GM23338 (cell line): ENCODE measurements around the gene FNDC10. TPM values are rescaled to one million over a fixed set of nuclear protein-coding genes. Genes with fewer than 3 reads are reported as not detected.

Experiments used
- ATAC-seq: fragments of 200-7000 bp; cut with Tn5 transposase; 3 replicates; pipeline ENCODE4 v1.9.1; 2020
- DNase-seq: peaks from one replicate; pipeline ENCODE4 v3.0.0-alpha.2; 2015; ENCODE audit warnings: low spot score
- H2AFZ ChIP-seq: fragments of 200-600 bp; sonication (generic); 2 replicates; pipeline ENCODE4 v1.8.0; 2016; ENCODE audit warnings: antibody characterized with exemption, mild to moderate bottlenecking, moderate library complexity
- H3F3A ChIP-seq: fragments of 200-600 bp; sonication (generic); replicated peaks from 2 replicates; pipeline ENCODE4 v1.8.0; 2017; ENCODE audit warnings: antibody characterized with exemption, mixed run types, low read depth
- H3K27ac ChIP-seq: fragments of 200-600 bp; sonication (generic); 2 replicates; pipeline ENCODE4 v1.6.1; 2016; ENCODE audit warnings: low read depth
- H3K27me3 ChIP-seq: fragments of 200-600 bp; sonication (generic); 2 replicates; pipeline ENCODE4 v1.8.0; 2016; ENCODE audit warnings: mild to moderate bottlenecking, mixed run types, moderate library complexity; ENCODE audit not compliant: insufficient read depth
- H3K36me3 ChIP-seq: fragments of 200-600 bp; sonication (generic); 2 replicates; pipeline ENCODE4 v1.8.0; 2016; ENCODE audit warnings: mild to moderate bottlenecking; ENCODE audit not compliant: insufficient read depth
- H3K4me1 ChIP-seq: fragments of 200-600 bp; sonication (generic); 2 replicates; pipeline ENCODE4 v1.8.0; 2016; ENCODE audit warnings: mild to moderate bottlenecking, moderate library complexity; ENCODE audit not compliant: insufficient read depth
- H3K4me2 ChIP-seq: fragments of 200-600 bp; sonication (generic); 2 replicates; pipeline ENCODE4 v1.7.1; 2017; ENCODE audit warnings: mixed run types
- H3K4me3 ChIP-seq: fragments of 200-600 bp; sonication (generic); 2 replicates; pipeline ENCODE4 v1.6.1; 2016; ENCODE audit warnings: mixed run types
- H3K79me2 ChIP-seq: fragments of 200-600 bp; sonication (generic); replicated peaks from 2 replicates; pipeline ENCODE4 v1.8.0; 2017; ENCODE audit warnings: mild to moderate bottlenecking; ENCODE audit not compliant: insufficient read depth
- H3K9me2 ChIP-seq: fragments of 200-600 bp; sonication (generic); 2 replicates; pipeline ENCODE4 v1.8.0; 2017; ENCODE audit not compliant: insufficient read depth
- H4K20me1 ChIP-seq: fragments of 200-600 bp; sonication (generic); replicated peaks from 2 replicates; pipeline ENCODE4 v1.8.0; 2017; ENCODE audit warnings: mild to moderate bottlenecking; ENCODE audit not compliant: insufficient read depth
- H3K27ac Mint-ChIP-seq: 2 replicates; pipeline ENCODE4 v1.8.0; 2020; ENCODE audit warnings: inconsistent platforms, mild to moderate bottlenecking, moderate library complexity, mixed read lengths
- H3K27me3 Mint-ChIP-seq: 3 replicates; pipeline ENCODE4 v1.8.0; 2022; ENCODE audit warnings: low read depth, mild to moderate bottlenecking, moderate library complexity, mixed read lengths, inconsistent platforms; ENCODE audit not compliant: insufficient read depth, poor library complexity
- H3K36me3 Mint-ChIP-seq: 3 replicates; pipeline ENCODE4 v1.8.0; 2021; ENCODE audit warnings: low read depth, mild to moderate bottlenecking, inconsistent platforms, moderate library complexity, mixed read lengths
- H3K4me1 Mint-ChIP-seq: 3 replicates; pipeline ENCODE4 v1.8.0; 2020; ENCODE audit warnings: mild to moderate bottlenecking, inconsistent platforms, mixed read lengths
- H3K4me3 Mint-ChIP-seq: 3 replicates; pipeline ENCODE4 v1.8.0; 2021; ENCODE audit warnings: moderate library complexity, mild to moderate bottlenecking, inconsistent platforms, mixed read lengths
- H3K9me3 Mint-ChIP-seq: 3 replicates; pipeline ENCODE4 v1.8.0; 2020; ENCODE audit warnings: moderate library complexity, mild to moderate bottlenecking, inconsistent platforms, mixed read lengths
- CREB1 ChIP-seq: fragments of 250-450 bp; sonication (Bioruptor Pico); IDR thresholded peaks from 2 replicates; pipeline ENCODE4 v1.5.0; 2020; ENCODE audit warnings: low read depth, mild to moderate bottlenecking, moderate library complexity
- CTCF ChIP-seq, 2 experiments: fragments of 200-600 bp in 1 of 2; sonication (generic) in 1 of 2; conservative IDR thresholded peaks; 2 replicates each; pipeline versions ENCODE4 v1.5.1 to v1.6.1; 2016 to 2017; ENCODE audit warnings: antibody characterized with exemption in 2 of 2, low read depth in 2 of 2, mild to moderate bottlenecking in 2 of 2, moderate library complexity in 1 of 2
- ETS1 ChIP-seq: IDR thresholded peaks from 2 replicates; pipeline ENCODE4 v1.6.1; 2016; ENCODE audit warnings: antibody characterized with exemption
- EZH2 ChIP-seq: fragments of 200-600 bp; sonication (generic); IDR thresholded peaks from one replicate; pipeline ENCODE4 v1.8.0; 2017; ENCODE audit warnings: antibody characterized with exemption, mild to moderate bottlenecking, low read depth; ENCODE audit not compliant: unreplicated experiment
- EZH2phosphoT487 ChIP-seq: fragments of 200-600 bp; sonication (generic); IDR thresholded peaks from one replicate; pipeline ENCODE4 v1.8.1; 2018; ENCODE audit warnings: antibody characterized with exemption; ENCODE audit not compliant: unreplicated experiment
- JUNB ChIP-seq: IDR thresholded peaks from one replicate; pipeline ENCODE4 v1.6.1; 2016; ENCODE audit warnings: antibody characterized with exemption; ENCODE audit not compliant: unreplicated experiment
- NANOG ChIP-seq: IDR thresholded peaks from 2 replicates; pipeline ENCODE4 v1.6.1; 2016; ENCODE audit warnings: antibody characterized with exemption, borderline replicate concordance
- POLR2AphosphoS5 ChIP-seq: IDR thresholded peaks from 2 replicates; pipeline ENCODE4 v1.6.1; 2016; ENCODE audit warnings: antibody characterized with exemption, low read depth
- REST ChIP-seq: IDR thresholded peaks from one replicate; pipeline ENCODE4 v1.6.1; 2018; ENCODE audit warnings: antibody characterized with exemption; ENCODE audit not compliant: unreplicated experiment
- STAT1 ChIP-seq: IDR thresholded peaks from one replicate; pipeline ENCODE4 v1.6.1; 2016; ENCODE audit warnings: antibody characterized with exemption; ENCODE audit not compliant: unreplicated experiment
- ZNF114 ChIP-seq: fragments of 250-450 bp; sonication (Bioruptor Pico); IDR thresholded peaks from 2 replicates; pipeline ENCODE4 v1.5.0; 2020; ENCODE audit warnings: mild to moderate bottlenecking, moderate library complexity
- ZNF331 ChIP-seq: fragments of 250-450 bp; sonication (Bioruptor Pico); IDR thresholded peaks from 2 replicates; pipeline ENCODE4 v1.5.0; 2020; ENCODE audit warnings: low read depth, mild to moderate bottlenecking, moderate library complexity
- ZNF462 ChIP-seq: fragments of 250-450 bp; sonication (Bioruptor Pico); IDR thresholded peaks from 2 replicates; pipeline ENCODE4 v1.5.0; 2020; ENCODE audit warnings: mild to moderate bottlenecking, moderate library complexity
- polyA plus RNA-seq: library from polyadenylated mRNA; unstranded; fragments of >200 nt; fragmentation: Nextera tagmentation; extraction: Ambion mirVana; gene quantifications from 2 replicates; pipeline ENCODE4 v1.2.1, GENCODE V29; 2016
- total RNA-seq: library from RNA; depleted of rRNA; stranded (reverse); fragments of >200 nt; shearing (Covaris generic); gene quantifications from 2 replicates; pipeline ENCODE4 v1.2.3, GENCODE V29; 2014

FNDC10 gene
- total and polyA plus RNA-seq, 2 experiments from 2014 or later = 7.7 to 15.1 TPM

GRCh38 chr1:1617516-1617915, 17.6 kb upstream of the FNDC10 start:
- Histone ChIP-seq H3K4me1 (peaks cover 6% of the 10 kb centered on the region; the same call in 1 of the 2 replicates), H3K4me2 (no peak overlapping the region), H3K9me2 (no peaks in the 10 kb centered on the region), H3K27me3 (no peaks in the 10 kb centered on the region), H3K4me3 (no peak overlapping the region), H4K20me1 (peaks cover 11% of the 10 kb centered on the region), H3K79me2 (peaks cover 16% of the 10 kb centered on the region; the same call in 1 of the 2 replicates), H3K36me3 (no peaks in the 10 kb centered on the region), H2AFZ (no peak overlapping the region), H3K27ac (no peak overlapping the region), H3F3A (peaks cover 4% of the 10 kb centered on the region; the same call in 1 of the 2 replicates)
- Mint-ChIP-seq H3K36me3 (peaks cover 2% of the 10 kb centered on the region; the same call in 2 of the 3 replicates), H3K27ac (no peak overlapping the region), H3K4me1 (peaks cover 12% of the 10 kb centered on the region), H3K27me3 (peaks cover 13% of the 10 kb centered on the region), H3K4me3 (peak overlapping the region; percentile 80), H3K9me3 (no peaks in the 10 kb centered on the region)
- TF ChIP-seq REST = no peak
- TF ChIP-seq NANOG = no peak
- no peak for TF ChIP-seq STAT1
- TF ChIP-seq ETS1 = no peak
- no peak for TF ChIP-seq ZNF462
- no peak for TF ChIP-seq POLR2AphosphoS5
- no peak for TF ChIP-seq ZNF114 (CRISPR knock-in tag)
- no peak for TF ChIP-seq ZNF331 (CRISPR knock-in tag)
- no peak for TF ChIP-seq EZH2phosphoT487
- TF ChIP-seq JUNB = no peak
- no peak for TF ChIP-seq CTCF (conservative IDR thresholded peaks at IDR 0.05; ENCODE audit: low read depth in 2 of 2)
- TF ChIP-seq EZH2 = no peak
- TF ChIP-seq CREB1 (CRISPR knock-in tag) = no peak
- DNase-seq = no peak
- no peak for ATAC-seq
